Hepatic stellate cell (primary cell): ENCODE results near the gene LZTR1.
"Not testable (repeated sequence)": the region's sequence is repeated elsewhere in the genome, so short reads cannot be mapped to it uniquely, and the experiment has no call there.

Experiments
- DNase-seq: peaks from one replicate; pipeline ENCODE4 v3.0.0; 2011; ENCODE audit warnings: low spot score

The LZTR1 gene

DNA sequence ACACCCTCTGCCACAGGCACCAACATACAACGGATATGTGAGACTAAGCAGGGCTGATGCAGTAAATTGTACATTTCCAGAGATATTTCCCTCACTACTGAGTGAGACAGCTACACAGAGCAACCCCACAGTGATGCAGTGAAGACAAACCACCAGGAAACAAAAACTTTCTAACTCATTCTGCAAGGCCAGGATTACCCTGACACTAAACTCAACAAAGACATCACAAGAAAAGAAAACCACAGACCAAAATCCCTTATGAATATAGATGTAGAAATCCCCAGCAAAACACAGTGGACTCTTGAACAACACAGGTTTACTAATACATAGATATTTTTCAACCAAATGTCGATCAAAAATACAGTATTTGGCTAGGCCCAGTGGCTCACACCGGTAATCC, 51.8 kb downstream of the LZTR1 start:
- no peak for DNase-seq

DNA sequence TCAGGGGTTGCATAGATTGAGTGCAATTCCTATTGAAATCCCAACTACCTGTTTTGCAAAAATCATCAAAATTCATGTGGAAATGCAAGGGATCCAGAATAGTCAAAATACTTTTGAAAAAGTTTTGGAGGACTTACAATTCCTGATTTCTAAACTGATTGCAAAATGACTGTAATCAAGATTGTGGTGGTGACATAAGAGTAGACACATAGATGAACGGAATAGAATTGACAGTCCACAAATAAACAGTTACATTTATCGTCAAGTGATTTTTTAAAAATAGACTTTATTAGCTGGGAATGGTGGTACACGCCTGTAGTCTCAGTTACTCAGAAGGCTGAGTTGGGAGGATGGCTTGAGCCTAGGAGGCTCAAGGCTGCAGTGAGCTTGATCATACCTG, 52.9 kb downstream of the LZTR1 start:
- no peak for DNase-seq

DNA sequence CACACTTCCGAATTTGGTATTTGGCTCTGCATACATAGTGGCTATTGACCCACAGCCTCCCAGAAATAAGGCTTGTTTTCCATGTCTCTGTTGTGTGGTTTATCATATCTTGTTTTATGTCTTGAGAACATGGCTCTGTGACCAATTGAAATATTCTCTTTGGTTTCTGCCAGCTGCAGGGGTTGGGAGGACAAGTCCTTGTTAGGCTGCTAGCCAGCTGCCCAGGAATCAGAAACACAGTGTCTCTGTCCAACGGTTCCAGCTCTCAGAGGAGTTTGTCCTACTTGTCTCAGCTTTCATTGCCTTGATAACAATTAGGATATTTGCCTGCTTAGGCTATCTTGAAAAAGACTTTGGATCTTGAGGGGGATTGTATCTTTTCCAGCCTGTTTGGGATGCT, 56.3 kb downstream of the LZTR1 start:
- DNase-seq = no peak

GRCh38 chr22:21039158-21039557, 57.1 kb downstream of the LZTR1 start:
- DNase-seq = not testable (repeated sequence)

DNA sequence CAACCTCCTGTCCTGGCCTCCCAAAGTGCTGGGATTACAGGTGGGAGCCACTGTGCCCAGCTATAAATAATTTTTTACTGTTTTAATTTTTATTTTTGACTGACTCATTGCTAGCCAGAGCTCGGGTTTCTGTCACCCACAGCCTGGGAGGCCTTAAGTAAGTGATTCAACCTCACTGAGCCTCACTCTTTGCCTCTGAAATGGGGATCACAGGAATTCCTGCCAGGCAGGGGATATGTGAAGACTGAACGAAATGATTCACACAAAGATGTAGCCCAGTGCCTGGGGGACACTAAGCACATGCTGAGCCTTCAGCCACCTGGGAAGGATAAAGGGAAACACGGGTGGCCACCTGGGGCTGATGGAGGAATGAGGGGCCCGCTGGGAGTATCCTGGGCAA, 59.8 kb downstream of the LZTR1 start:
- no peak for DNase-seq

DNA sequence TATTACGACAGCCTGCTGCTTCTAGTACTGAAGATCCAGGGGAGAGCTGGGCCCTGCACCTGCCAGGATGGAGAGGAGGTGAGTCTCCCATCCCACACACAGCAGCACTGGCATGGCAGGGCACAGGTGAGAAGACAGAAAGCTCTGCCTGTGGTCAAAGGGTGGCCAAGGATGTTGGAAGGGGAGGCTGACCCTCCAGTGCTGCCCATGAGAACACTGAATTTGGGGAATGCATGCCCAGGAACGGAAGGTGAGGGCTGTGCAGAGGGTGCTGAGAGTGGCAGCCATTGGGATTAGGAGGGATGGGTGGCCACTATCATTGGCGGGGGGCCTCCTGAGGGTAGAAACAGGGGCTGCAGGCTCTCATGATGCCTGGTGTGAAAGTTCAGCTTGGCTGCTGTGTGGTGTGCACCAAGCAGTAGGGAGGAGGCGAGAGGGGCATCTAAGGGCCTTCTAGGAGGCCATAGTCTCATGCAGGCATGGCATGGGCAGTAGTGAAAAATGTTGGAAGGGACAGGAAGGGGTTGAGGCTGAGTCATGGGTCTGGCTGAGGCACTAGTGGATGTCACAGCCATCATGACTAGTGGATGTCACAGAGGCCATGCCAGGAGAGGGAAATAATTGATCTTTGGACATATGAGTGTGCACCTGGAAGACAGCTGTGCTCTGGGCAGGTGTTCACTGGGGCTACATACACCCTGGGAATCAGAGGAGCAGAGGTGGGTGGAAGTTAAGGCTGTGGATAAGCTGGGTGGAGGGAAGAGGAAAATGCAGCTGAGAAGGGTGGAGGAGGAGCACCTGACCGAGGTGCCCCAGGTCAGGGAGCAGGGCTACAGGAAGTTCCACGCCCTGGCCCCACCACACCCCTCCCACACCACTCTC, 61.1 kb downstream of the LZTR1 start:
- no peak for DNase-seq

GRCh38 chr22:21043860-21044535, 61.9 kb downstream of the LZTR1 start:
- no peak for DNase-seq

- DNase-seq = peak; percentile 85
Measured at GRCh38 chr22:21044931-21045584, 63.0 kb downstream of the LZTR1 start.

DNA sequence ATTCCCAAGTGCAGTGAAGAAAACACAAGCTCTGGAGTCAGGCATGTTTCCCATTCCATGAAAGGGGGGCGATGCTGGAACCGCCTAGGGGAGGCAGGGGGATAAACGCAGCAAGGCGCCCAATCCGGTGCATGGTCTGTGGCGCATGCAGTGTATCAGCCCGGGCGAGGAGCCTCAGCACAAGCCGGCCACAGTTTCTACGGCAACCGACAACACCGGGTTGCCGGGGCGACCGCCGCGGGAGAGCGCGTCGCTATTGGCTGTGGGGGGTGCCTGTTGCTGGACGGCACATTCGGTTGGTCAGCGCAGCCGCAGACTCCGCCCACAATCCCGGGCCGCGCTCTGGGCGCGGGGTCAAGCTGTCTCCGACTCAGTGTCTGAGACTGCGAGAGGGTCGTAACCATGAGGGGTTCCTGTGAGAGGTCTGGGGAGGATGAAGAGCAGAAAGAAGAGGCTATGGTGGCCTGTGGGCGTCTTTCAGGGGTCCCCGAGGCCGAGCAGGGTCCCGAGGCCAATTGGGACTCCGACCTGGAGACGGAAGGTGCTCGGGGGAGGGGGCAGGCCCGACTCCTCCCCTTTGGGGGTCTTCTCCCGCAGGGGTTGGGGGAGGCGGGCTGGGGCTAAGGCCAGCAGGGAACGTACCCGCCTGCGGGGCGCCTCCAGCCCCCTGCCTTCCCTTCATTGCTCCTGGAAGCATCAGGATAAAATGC, 63.6 kb downstream of the LZTR1 start, which contains the start of gene LRRC74B:
LRRC74B (plus strand) TSS at position 362 of the 710 bp plus-strand sequence; CDS start at position 403, 41 bp downstream.
- peak; percentile 99 for DNase-seq

- no peak for DNase-seq
Measured at GRCh38 chr22:21047035-21047661, 65.1 kb downstream of the LZTR1 start.

DNA sequence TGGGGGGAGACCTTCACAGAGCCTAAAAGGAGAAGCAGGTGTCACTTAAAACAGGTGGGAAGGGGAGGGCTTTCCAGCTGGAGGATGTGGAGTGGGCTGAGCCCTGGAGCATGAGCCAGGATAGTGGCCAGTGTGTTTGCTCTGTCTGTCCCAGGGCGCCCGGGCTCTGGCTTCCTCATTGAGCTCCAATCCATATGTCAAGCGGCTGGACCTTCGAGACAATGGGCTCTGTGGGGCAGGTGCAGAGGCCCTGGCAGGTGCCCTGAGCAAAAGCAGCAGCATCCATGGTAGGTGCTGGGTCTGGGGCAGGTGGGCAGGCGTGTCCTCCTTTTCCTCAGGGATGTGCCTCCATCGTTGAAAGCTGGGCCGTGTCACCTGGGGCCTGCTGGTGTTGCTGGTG, 65.6 kb downstream of the LZTR1 start:
- DNase-seq = no peak

- not testable (repeated sequence) for DNase-seq
Measured at GRCh38 chr22:21048448-21048847, 66.4 kb downstream of the LZTR1 start.
